ENCODE data around the gene DNAAF8. TPM values are rescaled to one million over a fixed set of nuclear protein-coding genes. Genes with fewer than 3 reads are reported as not detected.
"Not testable (repeated sequence)": the region's sequence is repeated elsewhere in the genome, so short reads cannot be mapped to it uniquely, and the experiment has no call there.

The DNAAF8 gene
- total RNA-seq, 1 experiment from 2014 or later, result 2.8 TPM

DNA sequence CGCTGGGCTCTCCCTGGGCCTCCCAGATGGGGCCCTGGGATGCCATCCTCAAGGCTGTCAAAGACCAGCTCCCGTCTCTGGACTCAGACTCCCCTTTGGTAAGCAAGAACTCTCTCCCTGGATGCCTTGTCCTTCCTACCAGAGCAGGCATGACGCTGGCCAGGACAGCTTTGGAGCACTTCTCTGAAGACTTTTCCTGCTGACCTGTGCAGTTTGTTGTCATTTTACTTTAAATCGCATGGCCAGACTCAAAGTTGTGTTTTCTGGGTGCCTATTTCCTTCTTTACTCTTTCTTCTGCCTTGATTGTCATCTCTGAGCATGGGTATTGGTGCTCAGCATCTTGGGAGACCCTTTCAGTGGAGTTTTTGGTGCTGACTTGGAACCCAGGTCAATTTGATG is 2.2 kb downstream of the DNAAF8 start:
- Histone ChIP-seq H3K27me3 (no peaks in the 10 kb centered on the region), H3K9me3 (no peaks in the 10 kb centered on the region), H3K4me3 (no peak overlapping the region), H3K36me3 (peaks cover 5% of the 10 kb centered on the region)
- DNase-seq, result no peak

DNA sequence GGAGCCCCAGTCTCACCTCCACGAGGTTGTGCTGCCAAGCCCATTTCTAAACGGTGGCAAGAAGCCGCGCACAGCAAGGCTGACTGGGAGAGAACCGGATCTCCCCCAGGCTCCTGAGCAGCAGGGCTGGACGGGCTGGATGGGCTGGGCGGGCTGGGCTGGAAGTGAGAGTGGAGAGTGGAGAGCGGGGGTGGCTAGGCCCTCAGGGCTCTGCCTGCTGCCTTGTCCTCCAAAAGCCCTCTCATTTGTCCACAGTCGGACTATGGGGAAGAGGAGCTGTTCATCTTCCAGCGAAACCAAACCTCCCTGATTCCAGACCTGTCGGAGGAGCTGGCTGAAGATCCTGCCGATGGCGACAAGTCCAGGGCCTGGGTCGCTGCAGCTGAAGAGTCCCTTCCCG is 3.2 kb downstream of the DNAAF8 start:
- DNase-seq, result no peak
- H3K4me3 ChIP-seq, result no peak overlapping the region
- no peaks in the 10 kb centered on the region; the same call in 1 of the 2 replicates for H3K36me3 ChIP-seq
- no peaks in the 10 kb centered on the region for H3K9me3 ChIP-seq
- H3K27me3 ChIP-seq, result no peaks in the 10 kb centered on the region

DNA sequence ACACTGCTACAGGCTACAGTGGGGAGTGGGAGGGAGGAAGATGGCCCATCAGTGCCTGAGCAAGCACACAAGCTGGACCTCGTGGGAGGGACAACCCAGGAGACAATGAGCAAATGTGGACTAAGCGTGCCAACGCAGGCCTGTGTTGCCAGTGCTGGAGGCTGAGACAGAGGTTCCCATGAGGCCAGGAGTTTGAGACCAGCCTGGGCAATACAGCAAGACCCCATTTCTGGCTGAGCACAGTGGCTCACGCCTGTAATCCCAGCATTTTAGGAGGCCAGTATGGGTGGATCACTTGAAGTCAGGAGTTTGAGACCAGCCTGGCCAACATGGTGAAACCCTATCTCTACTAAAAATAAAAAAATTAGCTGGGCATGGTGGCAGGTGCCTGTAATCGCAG is 4.0 kb downstream of the DNAAF8 start:
- not testable (repeated sequence) for H3K27me3 ChIP-seq, H3K4me3 ChIP-seq, H3K36me3 ChIP-seq, DNase-seq, H3K9me3 ChIP-seq

DNA sequence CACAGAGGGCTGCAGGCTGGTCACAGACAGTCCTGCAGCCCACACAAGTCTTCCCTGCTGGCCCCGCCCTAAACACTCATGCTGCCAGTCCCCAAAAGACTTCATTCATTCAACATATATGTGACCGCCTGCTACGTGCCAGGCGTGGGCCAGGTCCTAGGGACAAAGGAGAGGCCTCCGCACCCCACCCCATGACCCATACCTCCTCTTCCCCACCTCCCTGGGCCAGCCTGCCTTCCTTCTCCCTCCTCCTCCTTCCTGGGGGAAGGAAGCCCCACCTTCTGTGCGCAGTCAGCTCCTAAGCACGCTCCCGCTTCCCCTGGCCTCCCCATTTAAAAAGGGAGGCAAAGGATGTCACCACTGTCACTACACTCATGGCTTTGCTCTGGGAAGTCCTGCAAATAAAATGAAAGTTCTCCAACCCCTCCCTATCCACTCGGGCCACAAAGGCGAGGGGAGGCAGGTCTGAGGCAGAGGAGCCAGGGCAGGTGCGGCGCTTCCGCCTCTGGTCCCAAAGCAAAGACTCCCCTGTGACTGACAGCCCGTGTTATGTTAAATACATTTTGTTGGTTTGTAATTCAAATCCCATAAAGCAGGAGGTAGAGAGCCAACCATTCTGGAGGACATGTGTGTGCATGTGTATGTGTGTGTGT is 9.0 kb downstream of the DNAAF8 start:
- H3K9me3 ChIP-seq, result no peaks in the 10 kb centered on the region
- H3K4me3 ChIP-seq, result no peak overlapping the region
- H3K36me3 ChIP-seq, result no peaks in the 10 kb centered on the region
- no peaks in the 10 kb centered on the region for H3K27me3 ChIP-seq
- DNase-seq, result no peak

DNA sequence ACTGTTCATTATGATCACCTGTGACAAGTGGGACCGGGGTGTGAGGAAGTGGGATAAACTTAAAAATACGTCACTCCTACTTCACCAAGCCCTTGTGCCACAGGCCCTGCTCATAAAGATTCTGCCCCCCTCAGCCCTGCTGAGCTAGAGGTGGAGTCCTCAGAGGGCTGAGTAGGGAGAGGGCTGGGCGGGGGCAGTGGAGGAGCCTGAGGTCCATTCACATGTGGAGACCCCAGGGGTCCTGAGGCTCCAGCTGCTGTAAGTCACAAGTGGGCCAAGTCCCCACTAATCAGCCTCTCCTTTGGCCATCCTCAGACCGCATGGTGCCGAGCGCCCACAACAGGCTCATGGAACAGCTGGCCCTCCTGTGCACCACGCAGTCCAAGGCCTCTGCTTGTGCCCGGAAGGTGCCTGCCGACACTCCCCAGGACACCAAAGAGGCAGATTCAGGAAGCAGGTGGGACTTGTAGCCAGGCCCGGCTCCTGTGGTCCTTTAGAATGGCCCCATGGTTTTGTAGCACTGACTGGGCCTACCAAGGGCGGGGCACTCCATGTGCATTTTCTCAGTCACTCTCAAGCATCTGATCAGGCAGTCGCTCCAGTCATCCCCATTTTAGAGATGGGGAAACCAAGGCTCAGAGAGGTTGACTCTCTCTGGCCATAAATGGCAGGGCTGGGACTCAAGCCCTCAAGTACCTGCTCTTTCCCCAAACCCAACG is 10.4 kb downstream of the DNAAF8 start:
- no peak for DNase-seq
- H3K36me3 ChIP-seq, result peaks cover under 1% of the 10 kb centered on the region; the same call in 1 of the 2 replicates
- H3K9me3 ChIP-seq, result no peaks in the 10 kb centered on the region
- no peak overlapping the region for H3K4me3 ChIP-seq
- H3K27me3 ChIP-seq, result no peaks in the 10 kb centered on the region

DNA sequence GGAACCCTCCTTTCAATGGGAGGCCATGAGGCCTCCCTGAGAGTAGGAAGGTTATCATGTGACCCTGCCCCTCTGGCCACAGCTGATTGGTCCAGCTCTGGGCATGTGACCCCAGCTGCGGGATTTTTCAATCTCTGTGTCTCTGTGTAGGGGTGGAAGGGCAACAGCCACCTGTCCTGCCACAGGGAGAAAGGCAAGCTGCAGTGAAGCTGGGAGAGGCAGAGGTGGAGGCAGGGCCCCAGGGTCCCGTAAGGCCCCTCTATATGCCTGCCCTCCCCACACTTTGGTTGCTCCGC is 10.9 kb downstream of the DNAAF8 start:
- DNase-seq, result no peak
- H3K27me3 ChIP-seq, result no peaks in the 10 kb centered on the region
- H3K9me3 ChIP-seq, result no peaks in the 10 kb centered on the region
- peaks cover 3% of the 10 kb centered on the region; the same call in 1 of the 2 replicates for H3K36me3 ChIP-seq
- H3K4me3 ChIP-seq, result no peak overlapping the region

DNA sequence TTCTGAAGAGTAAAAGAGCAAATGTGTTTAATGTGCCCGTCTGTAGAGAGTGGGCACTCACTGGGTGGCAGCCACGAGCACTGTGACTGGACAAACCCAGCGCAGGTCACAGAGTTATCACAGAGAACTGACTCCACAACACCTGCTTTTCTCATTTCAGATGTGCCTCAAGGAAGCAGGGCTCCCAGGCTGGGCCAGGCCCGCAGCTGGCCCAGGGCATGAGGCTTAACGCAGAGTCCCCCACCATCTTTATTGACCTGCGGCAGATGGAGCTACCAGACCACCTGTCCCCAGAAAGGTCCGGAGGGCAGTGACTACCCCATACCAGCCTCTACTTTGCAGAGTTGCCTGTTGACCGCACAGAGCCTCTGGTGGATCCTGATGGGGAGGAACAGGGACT is 11.9 kb downstream of the DNAAF8 start:
- no peaks in the 10 kb centered on the region for H3K27me3 ChIP-seq
- H3K4me3 ChIP-seq, result no peak overlapping the region
- H3K9me3 ChIP-seq, result no peaks in the 10 kb centered on the region
- DNase-seq, result no peak
- H3K36me3 ChIP-seq, result peaks cover 7% of the 10 kb centered on the region

DNA sequence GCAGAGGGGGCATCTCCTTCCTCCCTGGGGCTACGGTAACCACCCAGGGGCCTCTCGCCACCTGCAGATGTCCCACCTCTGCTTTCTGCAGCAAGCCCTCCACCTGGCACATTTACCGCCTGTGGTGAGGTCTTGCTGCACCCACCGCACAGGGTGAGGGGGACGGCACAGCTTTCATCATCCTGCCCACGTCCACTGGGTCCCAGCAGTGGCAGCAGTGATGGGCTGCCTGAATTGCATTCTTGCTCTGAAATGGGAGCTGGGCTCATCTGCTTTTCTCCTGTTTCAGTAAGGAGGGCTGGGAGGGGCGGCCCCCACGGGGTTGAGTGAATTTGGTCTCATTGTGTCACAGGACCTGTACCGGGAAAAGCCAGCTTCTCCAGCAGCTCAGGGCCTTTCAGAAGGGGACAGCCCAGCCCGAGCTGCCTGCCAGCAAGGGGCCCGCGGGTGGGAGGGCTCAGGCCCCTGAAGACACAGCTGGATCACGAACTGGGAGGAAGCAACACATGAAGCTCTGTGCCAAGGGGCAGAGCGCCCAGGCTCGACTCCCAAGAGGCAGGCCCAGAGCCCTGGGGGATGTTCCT is 12.7 kb downstream of the DNAAF8 start:
- peak; percentile 51 for DNase-seq
- Histone ChIP-seq H3K36me3 (peaks cover 14% of the 10 kb centered on the region), H3K4me3 (no peak overlapping the region), H3K27me3 (no peaks in the 10 kb centered on the region), H3K9me3 (no peaks in the 10 kb centered on the region)

DNA sequence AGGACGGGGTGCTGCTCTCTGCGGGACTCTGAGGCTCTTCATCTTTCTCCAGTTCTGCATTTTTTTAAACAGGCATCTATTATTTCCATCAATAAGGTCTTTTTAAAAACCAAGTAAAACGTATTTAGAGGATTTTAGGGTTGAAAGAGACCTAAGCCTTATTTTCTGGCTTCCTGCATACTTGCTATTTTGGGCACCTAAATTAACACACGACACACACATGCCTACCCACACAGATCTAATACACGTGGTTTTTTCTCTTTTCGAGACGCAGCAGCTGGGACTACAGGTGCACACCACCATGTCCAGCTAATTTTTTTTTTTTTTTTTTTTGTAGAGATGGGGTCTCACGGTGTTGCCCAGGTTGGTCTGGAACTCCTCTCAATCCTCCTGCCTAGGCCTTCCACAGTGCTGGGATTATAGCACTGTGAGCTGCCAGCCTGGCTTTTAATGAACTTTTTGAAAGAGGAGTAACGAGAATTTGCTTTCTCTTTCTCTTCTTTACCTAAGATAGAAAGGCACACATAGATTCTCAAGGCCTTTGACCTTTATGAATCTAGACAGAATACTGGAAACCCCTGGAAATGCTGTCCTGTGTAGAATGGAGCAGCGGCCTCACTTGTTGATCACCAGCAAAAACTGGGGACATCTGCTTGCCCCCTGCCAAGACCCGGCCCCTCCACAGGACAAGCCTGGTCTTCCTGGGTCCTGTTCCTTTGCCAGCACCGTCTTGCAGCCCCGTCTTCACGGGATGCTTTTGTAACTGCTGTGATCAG is 13.8 kb downstream of the DNAAF8 start:
- Histone ChIP-seq H3K27me3 (no peaks in the 10 kb centered on the region), H3K4me3 (no peak overlapping the region), H3K9me3 (no peaks in the 10 kb centered on the region), H3K36me3 (peaks cover 24% of the 10 kb centered on the region)
- no peak for DNase-seq

DNA sequence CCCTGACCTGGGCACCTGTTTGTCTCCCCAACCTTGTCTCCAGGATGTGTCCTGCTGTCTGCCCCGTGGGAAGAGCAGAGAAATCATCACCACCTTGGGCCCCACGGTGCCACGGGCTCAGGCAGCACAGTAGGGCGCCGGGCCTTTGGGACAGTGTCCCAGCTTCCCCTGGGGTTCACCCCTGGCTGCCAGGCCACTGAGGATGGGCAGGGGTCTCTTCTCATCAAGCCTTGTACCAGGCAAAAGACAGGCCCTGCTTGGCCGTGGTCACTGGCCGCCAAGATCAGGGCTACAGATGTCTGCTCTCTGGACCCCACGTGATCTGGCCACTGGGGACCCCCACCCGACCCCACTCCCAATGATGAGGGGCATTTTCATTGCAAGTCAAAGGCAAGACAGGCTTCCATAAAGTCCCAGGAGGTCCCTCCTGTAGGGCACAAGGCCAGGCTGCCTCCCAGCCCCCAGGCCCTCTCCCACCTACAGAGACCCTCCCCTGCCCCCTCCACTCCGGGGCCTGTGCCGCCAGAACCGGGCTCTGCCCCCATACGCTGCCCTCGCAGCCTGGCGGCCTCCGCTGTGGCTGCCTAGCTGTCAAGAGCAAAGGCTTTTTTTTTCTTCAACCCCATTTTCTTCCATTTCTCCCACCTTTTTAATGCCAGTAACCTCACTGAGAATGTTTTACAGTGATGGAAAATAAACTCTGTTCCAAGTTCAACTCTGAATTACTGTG is 14.5 kb downstream of the DNAAF8 start:
- Histone ChIP-seq H3K4me3 (no peak overlapping the region), H3K27me3 (no peaks in the 10 kb centered on the region), H3K36me3 (peaks cover 31% of the 10 kb centered on the region), H3K9me3 (no peaks in the 10 kb centered on the region)
- DNase-seq, result no peak

DNA sequence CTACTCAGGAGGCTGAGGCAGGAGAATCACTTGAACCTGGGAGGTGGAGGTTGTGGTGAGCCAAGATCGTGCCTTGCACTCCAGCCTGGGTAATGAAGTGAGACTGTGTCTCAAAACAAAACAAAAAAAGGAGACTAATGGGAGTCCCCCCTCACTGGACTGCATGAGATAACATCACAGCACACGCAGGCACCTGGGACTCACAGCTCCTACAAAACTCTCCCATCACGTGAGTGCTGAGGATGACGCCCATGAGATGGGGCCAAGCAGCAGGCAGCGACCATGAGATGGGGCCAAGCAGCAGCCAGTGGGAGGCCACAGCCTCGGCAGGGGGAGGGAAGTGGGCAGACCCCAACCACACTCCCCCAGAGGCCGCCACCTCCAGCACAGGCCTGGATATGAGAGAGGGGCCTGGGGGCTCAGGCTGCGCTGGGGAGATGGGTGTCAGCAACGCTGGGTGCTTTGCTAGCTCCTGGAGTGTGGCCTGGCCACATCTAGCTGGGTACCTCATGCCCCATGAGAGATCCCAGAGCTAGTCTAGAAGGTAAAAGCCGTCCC is 15.4 kb downstream of the DNAAF8 start:
- Histone ChIP-seq H3K27me3 (no peaks in the 10 kb centered on the region), H3K36me3 (peaks cover 33% of the 10 kb centered on the region), H3K4me3 (no peak overlapping the region), H3K9me3 (no peaks in the 10 kb centered on the region)
- DNase-seq, result no peak

DNA sequence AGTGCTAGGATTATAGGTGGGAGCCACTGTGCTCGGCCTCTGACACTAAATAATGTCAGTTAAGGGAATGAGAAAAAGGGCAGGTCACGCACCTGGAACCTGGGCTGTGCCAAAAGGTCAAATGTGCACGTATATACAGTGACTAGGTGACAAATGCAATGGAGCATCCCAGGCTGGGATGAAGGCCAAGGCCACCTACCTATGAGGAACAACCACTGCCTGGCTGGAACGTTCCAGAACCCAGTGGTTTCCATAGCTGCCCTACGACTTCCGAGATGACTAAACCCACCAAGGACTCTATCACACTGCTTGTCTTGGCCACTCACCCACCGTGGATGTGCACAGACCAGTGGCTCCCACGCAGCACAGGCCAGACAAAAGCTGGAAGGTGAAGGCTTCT is 16.6 kb downstream of the DNAAF8 start:
- no peaks in the 10 kb centered on the region for H3K27me3 ChIP-seq
- no peak for DNase-seq
- H3K9me3 ChIP-seq, result peaks cover 6% of the 10 kb centered on the region
- H3K4me3 ChIP-seq, result no peak overlapping the region
- H3K36me3 ChIP-seq, result peaks cover 44% of the 10 kb centered on the region

DNA sequence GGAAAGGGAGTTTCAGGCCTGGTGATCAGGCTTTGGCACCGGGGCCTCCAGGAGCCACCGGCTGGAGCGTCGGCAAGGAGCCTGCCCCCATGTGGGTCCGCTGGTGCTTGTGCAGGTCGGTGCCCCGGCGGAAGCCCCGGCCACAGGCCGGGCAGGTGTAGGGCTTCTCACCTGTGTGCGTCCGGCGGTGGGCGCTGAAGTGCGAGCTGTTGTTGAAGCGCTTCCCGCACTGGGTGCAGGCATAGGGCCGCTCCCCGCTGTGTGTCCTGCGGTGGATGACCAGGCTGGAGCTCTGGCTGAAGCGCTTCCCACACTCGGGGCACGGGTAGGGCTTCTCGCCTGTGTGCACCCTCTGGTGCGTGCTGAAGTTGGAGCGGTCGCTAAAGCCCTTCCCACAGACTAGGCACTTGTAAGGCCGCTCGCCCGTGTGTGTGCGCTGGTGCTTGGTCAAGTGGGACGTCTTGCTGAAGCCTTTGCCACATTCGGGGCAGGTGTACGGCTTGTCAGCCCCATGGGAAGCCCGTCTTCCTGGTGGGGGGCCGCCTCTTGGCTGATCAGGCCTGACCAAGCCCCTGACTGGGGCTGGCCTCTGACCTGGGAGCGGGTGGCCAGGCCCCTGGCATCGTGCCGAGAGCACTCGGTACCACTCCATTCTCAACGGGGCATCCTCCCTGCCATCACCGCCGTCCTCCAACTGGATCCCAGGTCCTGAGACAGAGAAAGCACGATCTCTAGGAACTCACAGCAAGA is 18.2 kb downstream of the DNAAF8 start:
- Histone ChIP-seq H3K27me3 (no peaks in the 10 kb centered on the region), H3K4me3 (no peak overlapping the region), H3K36me3 (peaks cover 59% of the 10 kb centered on the region), H3K9me3 (peaks cover 6% of the 10 kb centered on the region)
- DNase-seq, result no peak

DNA sequence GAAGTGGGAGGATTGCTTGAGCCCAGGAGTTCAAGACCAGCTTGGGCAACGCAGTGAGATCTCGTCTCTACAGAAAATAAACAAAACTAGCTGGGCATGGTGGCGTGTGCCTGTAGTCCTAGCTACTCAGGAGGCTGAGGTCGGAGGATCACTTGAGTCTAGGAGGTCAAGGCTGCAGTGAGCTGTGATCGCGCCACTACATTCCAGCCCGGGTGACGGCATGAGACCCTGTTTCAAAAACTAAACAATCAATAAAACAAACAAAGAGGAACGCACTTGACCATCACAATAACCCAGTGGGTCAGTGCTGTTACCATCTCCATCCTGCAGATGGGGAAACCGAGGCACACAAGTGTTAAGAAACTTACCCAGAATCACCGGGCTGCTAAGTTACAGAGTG is 18.9 kb downstream of the DNAAF8 start:
- Histone ChIP-seq H3K36me3 (peaks cover 64% of the 10 kb centered on the region), H3K4me3 (no peak overlapping the region), H3K27me3 (no peaks in the 10 kb centered on the region), H3K9me3 (peaks cover 6% of the 10 kb centered on the region)
- no peak for DNase-seq

DNA sequence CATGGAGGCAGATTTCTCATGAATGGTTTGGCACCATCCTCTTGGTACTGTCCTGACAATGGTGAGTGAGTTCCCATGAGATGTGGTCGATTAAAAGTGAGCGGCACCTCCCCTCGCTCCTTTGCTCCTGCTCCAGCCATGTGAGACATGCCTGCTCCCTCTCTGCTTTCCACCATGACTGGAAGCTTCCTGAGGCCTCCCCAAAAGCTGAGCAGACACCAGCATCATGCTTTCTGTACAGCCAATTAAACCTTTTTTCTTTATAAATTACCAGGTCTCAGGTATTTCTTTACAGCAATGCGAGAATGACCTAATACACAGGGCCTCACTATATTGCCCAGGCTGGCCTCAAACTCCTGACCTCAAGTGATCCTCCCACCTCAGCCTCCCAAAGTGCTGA is 20.5 kb downstream of the DNAAF8 start:
- peaks cover 79% of the 10 kb centered on the region for H3K36me3 ChIP-seq

DNA sequence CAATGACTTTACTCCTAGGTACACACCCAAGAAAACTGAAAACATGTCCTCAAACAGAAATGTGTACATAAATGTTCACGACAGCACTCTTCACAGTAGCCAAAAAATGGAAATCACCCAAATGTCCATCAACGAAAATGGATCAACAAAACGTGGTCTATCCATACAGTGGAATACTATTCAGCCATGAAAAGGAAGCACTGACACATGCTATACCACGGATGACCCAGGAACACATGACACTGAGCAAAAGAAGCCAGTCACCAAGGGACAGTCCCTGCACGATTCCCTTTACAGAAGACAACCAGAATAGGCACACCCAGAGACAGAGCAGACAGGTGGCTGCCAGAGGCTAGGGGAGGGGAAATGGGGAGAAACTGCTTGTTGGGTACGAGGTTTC is 21.4 kb downstream of the DNAAF8 start:
- H3K36me3 ChIP-seq, result peaks cover 85% of the 10 kb centered on the region
- no peak for DNase-seq
- no peak overlapping the region for H3K4me3 ChIP-seq
- peaks cover 6% of the 10 kb centered on the region for H3K9me3 ChIP-seq
- no peaks in the 10 kb centered on the region for H3K27me3 ChIP-seq

More for the DNA sequence above, 20.5 kb downstream of the DNAAF8 start:
- Histone ChIP-seq H3K4me3 (no peak overlapping the region), H3K27me3 (no peaks in the 10 kb centered on the region), H3K9me3 (peaks cover 6% of the 10 kb centered on the region)
- DNase-seq, result no peak

Measured in MG63 (cell line).